HCT116 (cell line): ENCODE data around the gene SIGLEC12. TPM values are rescaled to one million over a fixed set of nuclear protein-coding genes. Genes with fewer than 3 reads are reported as not detected.

Experiments used
- ATAC-seq: fragments of 200-7000 bp; cut with Tn5 transposase; 2 replicates; pipeline ENCODE4 v1.9.1; 2020; ENCODE audit warnings: mild to moderate bottlenecking, moderate library complexity
- BruUV-seq: library from RNA; stranded (reverse); fragments of 400-500 nt; replicated peaks from 2 replicates; lab custom pipeline; 2021; lab: Mats Ljungman, UMichigan
- CTCF ChIA-PET: fragments of 300-600 bp; sonication (Branson Sonifier 250); formaldehyde crosslinking; loops from one replicate; lab custom pipeline; 2021; ENCODE audit warnings: antibody characterized with exemption; lab: Charles Lee
- POLR2A ChIA-PET: fragments of 300-600, 350-600 bp; sonication (Branson Sonifier 250); formaldehyde crosslinking; loops from one replicate; lab custom pipeline; 2021; ENCODE audit warnings: antibody characterized with exemption; lab: Charles Lee
- RAD21 ChIA-PET, 2 experiments: fragments of 300-600 bp; sonication (Branson Sonifier 250); formaldehyde crosslinking; loops; one replicate each; lab custom pipeline; 2023; ENCODE audit warnings: low total read pairs in 2 of 2; ENCODE audit not compliant: uncharacterized antibody in 2 of 2, unreplicated experiment in 2 of 2, low non-redundant PET in 1 of 2; lab: Charles Lee
- DNase-seq: peaks from one replicate; pipeline ENCODE4 v3.0.0-alpha.2; 2010; ENCODE audit warnings: low read depth, low spot score
- H2AFZ ChIP-seq: fragments of 200-600 bp; shearing (Covaris generic), sonication (generic); 2 replicates; pipeline ENCODE4 v1.6.1; 2017; ENCODE audit warnings: low read depth, mixed run types, mixed read lengths, antibody characterized with exemption, low read length; ENCODE audit not compliant: poor library complexity, severe bottlenecking
- H3K27ac ChIP-seq: 2 replicates; pipeline ENCODE4 v1.5.1; 2012; ENCODE audit warnings: low read depth, low read length
- H3K27me3 ChIP-seq: fragments of 200-600 bp; sonication (generic); 2 replicates; pipeline ENCODE4 v1.6.1; 2016; ENCODE audit warnings: mixed run types, low read length, mixed read lengths; ENCODE audit not compliant: insufficient read depth
- H3K36me3 ChIP-seq, 2 experiments: fragments of 200-500 bp in 1 of 2; fragments of 200-600 bp in 1 of 2; sonication (Bioruptor generic) in 1 of 2; sonication (generic) in 1 of 2; 2 replicates each; pipeline versions ENCODE4 v1.5.1 to v1.6.1; 2014 to 2016; ENCODE audit warnings: low read length in 2 of 2, inconsistent platforms in 1 of 2, mixed read lengths in 1 of 2, mixed run types in 1 of 2; ENCODE audit not compliant: insufficient read depth in 2 of 2, control insufficient read depth in 1 of 2
- H3K4me1 ChIP-seq, 2 experiments: fragments of 200-600 bp in 1 of 2; sonication (generic) in 1 of 2; 2 replicates each; pipeline versions ENCODE4 v1.5.1 to v1.6.1; 2012 to 2017; ENCODE audit warnings: low read length in 2 of 2, inconsistent platforms in 1 of 2, mild to moderate bottlenecking in 1 of 2, mixed read lengths in 1 of 2, mixed run types in 1 of 2, moderate library complexity in 1 of 2; ENCODE audit not compliant: insufficient read depth in 2 of 2, control insufficient read depth in 1 of 2
- H3K4me2 ChIP-seq: fragments of 200-600 bp; sonication (generic); 2 replicates; pipeline ENCODE4 v1.6.1; 2017; ENCODE audit warnings: mixed run types, low read length, mixed read lengths
- H3K4me3 ChIP-seq, 2 experiments: fragments of 200-600 bp in 1 of 2; sonication (generic) in 1 of 2; replicated peaks in 1 of 2; 2 replicates each; pipeline ENCODE4 v1.5.1; 2011 to 2016; ENCODE audit warnings: low read length in 2 of 2, control low read depth in 1 of 2, low read depth in 1 of 2, mild to moderate bottlenecking in 1 of 2, mixed read lengths in 1 of 2, mixed run types in 1 of 2
- H3K79me2 ChIP-seq: fragments of 200-600 bp; sonication (generic); 2 replicates; pipeline ENCODE4 v1.6.1; 2017; ENCODE audit warnings: mild to moderate bottlenecking, mixed run types, low read length, moderate library complexity, mixed read lengths; ENCODE audit not compliant: insufficient read depth
- H3K9ac ChIP-seq: fragments of 200-600 bp; sonication (generic); 2 replicates; pipeline ENCODE4 v1.6.1; 2016; ENCODE audit warnings: low read length, mixed read lengths
- H3K9me2 ChIP-seq: fragments of 200-600 bp; sonication (generic), shearing (Covaris generic); 2 replicates; pipeline ENCODE4 v1.6.1; 2017; ENCODE audit warnings: mixed run types, mild to moderate bottlenecking, moderate library complexity; ENCODE audit not compliant: insufficient read depth
- H3K9me3 ChIP-seq, 2 experiments: fragments of 200-500 bp in 1 of 2; fragments of 200-600 bp in 1 of 2; sonication (Bioruptor generic) in 1 of 2; sonication (generic) in 1 of 2; 2 replicates each; pipeline ENCODE4 v1.6.1; 2014 to 2017; ENCODE audit warnings: low read length in 2 of 2, mixed read lengths in 2 of 2, inconsistent platforms in 1 of 2, low read depth in 1 of 2, mild to moderate bottlenecking in 1 of 2, mixed run types in 1 of 2, moderate library complexity in 1 of 2; ENCODE audit not compliant: control insufficient read depth in 1 of 2, insufficient read depth in 1 of 2
- H4K20me1 ChIP-seq: fragments of 200-600 bp; sonication (generic), shearing (Covaris generic); 2 replicates; pipeline ENCODE4 v1.6.1; 2017; ENCODE audit warnings: mixed run types, mild to moderate bottlenecking, moderate library complexity; ENCODE audit not compliant: insufficient read depth
- MAX ChIP-seq: IDR thresholded peaks from 2 replicates; pipeline ENCODE4 v1.6.1; 2012
- POLR2AphosphoS5 ChIP-seq: IDR thresholded peaks from 2 replicates; pipeline ENCODE4 v1.6.1; 2011; ENCODE audit warnings: mild to moderate bottlenecking, low read depth, low read length, moderate library complexity
- RAD21 ChIP-seq: IDR thresholded peaks from 2 replicates; pipeline ENCODE4 v1.6.1; 2012; ENCODE audit warnings: low read depth, mild to moderate bottlenecking
- intact Hi-C: fragments of 100-400 bp; cut with micrococcal nuclease; formaldehyde crosslinking; loops from 2 replicates; pipeline ENCODE4 v1.10.0; 2022
- total RNA-seq: library from RNA; stranded (reverse); gene quantifications from one replicate; pipeline ENCODE4 v1.2.1, GENCODE V29; 2021; ENCODE audit not compliant: unreplicated experiment
- TF ChIP-seq, protein P1 (sequence below): IDR thresholded peaks from 2 replicates; pipeline ENCODE4 v1.6.1; 2011; ENCODE audit warnings: mild to moderate bottlenecking, low read length, moderate library complexity; ENCODE audit not compliant: insufficient replicate concordance; ENCODE audit errors: extremely low read depth

Gene SIGLEC12
- total RNA-seq, 1 experiment from 2014 or later = not detected

DNA sequence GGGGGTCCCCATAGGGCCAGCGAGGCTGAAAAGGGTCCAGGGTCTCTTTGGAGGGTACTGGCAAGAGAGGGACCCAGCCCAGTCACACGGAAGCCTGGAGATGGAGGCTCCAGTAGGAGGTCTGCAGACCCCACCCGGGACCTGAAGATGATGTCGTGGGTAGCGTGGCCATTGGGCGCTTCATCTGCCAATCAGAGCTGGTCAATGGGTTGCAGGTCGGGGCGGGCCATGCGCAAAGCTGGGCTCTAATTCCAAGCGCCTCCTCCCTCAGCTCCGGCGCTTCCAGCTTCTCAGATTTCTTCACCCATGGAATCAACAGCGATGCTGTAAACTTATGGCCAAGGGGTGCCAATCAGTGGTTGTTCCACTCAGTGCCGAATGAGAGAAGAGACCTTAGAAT is 10.9 kb downstream of the SIGLEC12 start:
- intact Hi-C loops = no loop called here
- no peaks in the 10 kb centered on the region; a peak in 1 of 4 replicates for H3K4me1 ChIP-seq
- CTCF ChIA-PET = no interaction called here
- RAD21 ChIA-PET = no interaction called here
- no peak overlapping the region for H3K4me3 ChIP-seq
- POLR2A ChIA-PET = no interaction called here
- no peak overlapping the region for H3K27ac ChIP-seq
- no peaks in the 10 kb centered on the region for H3K79me2 ChIP-seq
- H3K27me3 ChIP-seq = peaks cover 9% of the 10 kb centered on the region; the same call in 1 of the 2 replicates
- H3K36me3 ChIP-seq = no peaks in the 10 kb centered on the region
- no peak for DNase-seq
- TF ChIP-seq, protein P1, sequence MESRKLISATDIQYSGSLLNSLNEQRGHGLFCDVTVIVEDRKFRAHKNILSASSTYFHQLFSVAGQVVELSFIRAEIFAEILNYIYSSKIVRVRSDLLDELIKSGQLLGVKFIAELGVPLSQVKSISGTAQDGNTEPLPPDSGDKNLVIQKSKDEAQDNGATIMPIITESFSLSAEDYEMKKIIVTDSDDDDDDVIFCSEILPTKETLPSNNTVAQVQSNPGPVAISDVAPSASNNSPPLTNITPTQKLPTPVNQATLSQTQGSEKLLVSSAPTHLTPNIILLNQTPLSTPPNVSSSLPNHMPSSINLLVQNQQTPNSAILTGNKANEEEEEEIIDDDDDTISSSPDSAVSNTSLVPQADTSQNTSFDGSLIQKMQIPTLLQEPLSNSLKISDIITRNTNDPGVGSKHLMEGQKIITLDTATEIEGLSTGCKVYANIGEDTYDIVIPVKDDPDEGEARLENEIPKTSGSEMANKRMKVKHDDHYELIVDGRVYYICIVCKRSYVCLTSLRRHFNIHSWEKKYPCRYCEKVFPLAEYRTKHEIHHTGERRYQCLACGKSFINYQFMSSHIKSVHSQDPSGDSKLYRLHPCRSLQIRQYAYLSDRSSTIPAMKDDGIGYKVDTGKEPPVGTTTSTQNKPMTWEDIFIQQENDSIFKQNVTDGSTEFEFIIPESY = no peak
- no peak for TF ChIP-seq RAD21
- TF ChIP-seq, all 23 proteins: peak for 0
- H2AFZ ChIP-seq = no peak overlapping the region
- H3K9ac ChIP-seq = no peak overlapping the region
- BruUV-seq = no TSS peak
- no peaks in the 10 kb centered on the region for H3K9me2 ChIP-seq
- no peaks in the 10 kb centered on the region for H4K20me1 ChIP-seq
- no peaks in the 10 kb centered on the region for H3K9me3 ChIP-seq
- H3K4me2 ChIP-seq = no peak overlapping the region
- ATAC-seq = no peak

DNA sequence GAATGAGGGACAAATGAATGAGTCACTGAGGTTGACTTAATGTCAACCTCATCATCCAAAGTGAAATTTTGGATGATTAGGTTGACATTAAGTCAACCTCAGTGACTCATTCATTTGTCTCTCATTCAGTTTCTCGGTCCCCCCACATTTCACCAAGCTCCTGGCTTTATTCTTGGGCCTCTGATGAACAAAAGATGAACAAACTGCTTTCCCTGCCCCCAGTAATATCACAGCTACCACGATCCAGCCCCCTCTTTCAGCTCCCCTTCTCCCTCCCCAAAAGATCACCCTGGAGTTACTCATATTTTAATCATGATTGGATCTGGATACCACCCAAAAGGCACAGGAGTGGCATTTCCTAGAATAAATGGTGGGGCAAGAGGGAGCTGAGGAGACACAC is 12.5 kb downstream of the SIGLEC12 start:
- CTCF ChIA-PET = no interaction called here
- BruUV-seq = no TSS peak
- Histone ChIP-seq H3K4me3 (no peak overlapping the region), H3K9me3 (no peaks in the 10 kb centered on the region), H4K20me1 (no peaks in the 10 kb centered on the region), H3K27ac (no peak overlapping the region), H2AFZ (no peak overlapping the region), H3K9ac (no peak overlapping the region), H3K27me3 (peaks cover 9% of the 10 kb centered on the region; the same call in 1 of the 2 replicates), H3K9me2 (no peaks in the 10 kb centered on the region), H3K4me1 (no peaks in the 10 kb centered on the region; a peak in 1 of 4 replicates), H3K4me2 (no peak overlapping the region), H3K79me2 (no peaks in the 10 kb centered on the region), H3K36me3 (no peaks in the 10 kb centered on the region)
- TF ChIP-seq MAX = no peak
- no peak for TF ChIP-seq POLR2AphosphoS5
- intact Hi-C loops = no loop called here
- ATAC-seq (no peak), DNase-seq (no peak)
- POLR2A ChIA-PET = interaction anchor here (0.5 kb wide), 1 partner anchor 120 kb away, joined by 3 read pairs; no protein-coding TSS in a partner anchor
- RAD21 ChIA-PET = no interaction called here
